GM18519 (cell line): ENCODE measurements around the gene C19orf85.

ENCODE experiments used
- ATAC-seq: cut with Tn5 transposase; IDR thresholded peaks from one replicate; pipeline ENCODE4 v1.9.1; 2021; ENCODE audit warnings: mild to moderate bottlenecking, moderate library complexity; ENCODE audit not compliant: unreplicated experiment, low FRiP score

C19orf85 gene

DNA sequence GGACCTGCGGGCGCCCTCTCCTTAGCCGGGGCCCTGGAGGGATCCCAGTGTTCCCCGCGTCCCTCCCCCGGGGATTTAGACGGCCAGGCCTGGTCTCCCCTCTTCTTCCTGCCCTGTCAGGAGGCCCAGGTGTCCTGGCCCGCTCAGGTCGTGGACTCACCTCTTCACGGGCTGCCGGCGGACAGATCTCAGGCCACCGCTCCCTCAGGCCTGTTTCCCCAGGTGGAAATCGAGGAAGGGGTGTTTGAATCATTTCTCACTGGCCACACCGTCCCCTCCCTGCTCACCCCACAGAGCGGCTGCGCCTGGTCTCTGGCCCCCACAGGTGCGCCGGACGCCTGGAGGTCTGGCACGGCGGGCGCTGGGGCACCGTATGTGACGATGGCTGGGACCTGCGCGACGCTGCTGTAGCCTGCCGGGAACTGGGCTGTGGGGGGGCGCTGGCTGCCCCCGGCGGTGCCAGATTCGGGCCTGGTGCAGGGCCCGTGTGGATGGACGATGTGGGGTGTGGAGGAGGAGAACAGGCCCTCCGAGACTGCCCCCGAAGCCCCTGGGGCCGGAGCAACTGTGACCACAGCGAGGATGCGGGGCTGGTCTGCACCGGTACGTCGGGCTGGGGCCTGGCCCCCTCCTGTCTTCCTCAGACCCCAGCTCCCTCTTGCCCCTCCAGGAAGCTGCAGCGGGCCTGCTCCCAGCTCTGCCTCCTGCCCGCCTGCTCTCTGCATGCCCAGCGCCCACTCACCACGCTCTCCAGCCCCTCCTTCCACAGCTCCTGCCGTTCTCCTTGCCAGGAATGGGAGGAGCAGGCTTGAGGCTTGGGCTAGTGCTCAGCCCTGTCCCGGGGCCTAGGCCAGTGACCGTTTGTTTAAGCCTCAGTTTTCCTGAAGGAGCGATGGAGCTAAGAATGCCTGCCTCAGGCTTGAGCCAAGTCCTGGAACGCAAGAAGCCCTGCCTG is 26.2 kb upstream of the C19orf85 start:
- no peak for ATAC-seq

DNA sequence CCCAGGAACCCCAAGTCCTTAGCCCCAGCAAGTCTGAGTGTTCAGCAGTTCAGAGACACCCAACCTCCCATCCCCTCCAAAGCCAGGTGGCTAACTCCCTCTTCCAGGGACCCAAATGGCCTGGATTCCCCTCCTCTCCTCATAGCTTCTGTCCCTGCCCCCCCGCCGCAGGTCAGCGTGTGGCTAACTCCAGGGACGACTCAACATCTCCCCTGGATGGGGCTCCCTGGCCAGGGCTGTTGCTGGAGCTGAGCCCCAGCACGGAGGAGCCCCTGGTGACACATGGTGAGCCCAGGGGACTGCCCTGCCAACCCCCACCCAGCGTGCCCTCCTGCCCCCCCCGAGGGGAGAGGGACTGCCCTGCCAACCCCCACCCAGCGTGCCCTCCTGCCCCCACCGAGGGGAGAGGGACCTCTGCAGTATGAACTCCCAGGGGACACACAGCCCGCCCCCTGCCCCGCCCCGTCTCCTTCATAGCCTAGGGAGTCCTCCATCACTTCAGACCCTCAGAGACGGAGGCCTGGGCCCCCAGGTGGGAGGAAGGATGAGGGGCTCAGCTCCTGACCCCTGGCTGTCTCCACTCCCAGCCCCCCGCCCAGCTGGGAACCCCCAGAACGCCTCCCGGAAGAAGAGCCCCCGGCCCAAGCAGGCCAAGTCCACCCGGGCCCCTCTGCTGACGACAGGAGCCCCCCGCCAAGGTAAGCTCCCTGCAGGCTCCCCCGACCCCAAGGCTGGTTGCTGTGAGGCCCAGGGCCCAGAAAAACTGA is 25.3 kb upstream of the C19orf85 start:
- no peak for ATAC-seq

DNA sequence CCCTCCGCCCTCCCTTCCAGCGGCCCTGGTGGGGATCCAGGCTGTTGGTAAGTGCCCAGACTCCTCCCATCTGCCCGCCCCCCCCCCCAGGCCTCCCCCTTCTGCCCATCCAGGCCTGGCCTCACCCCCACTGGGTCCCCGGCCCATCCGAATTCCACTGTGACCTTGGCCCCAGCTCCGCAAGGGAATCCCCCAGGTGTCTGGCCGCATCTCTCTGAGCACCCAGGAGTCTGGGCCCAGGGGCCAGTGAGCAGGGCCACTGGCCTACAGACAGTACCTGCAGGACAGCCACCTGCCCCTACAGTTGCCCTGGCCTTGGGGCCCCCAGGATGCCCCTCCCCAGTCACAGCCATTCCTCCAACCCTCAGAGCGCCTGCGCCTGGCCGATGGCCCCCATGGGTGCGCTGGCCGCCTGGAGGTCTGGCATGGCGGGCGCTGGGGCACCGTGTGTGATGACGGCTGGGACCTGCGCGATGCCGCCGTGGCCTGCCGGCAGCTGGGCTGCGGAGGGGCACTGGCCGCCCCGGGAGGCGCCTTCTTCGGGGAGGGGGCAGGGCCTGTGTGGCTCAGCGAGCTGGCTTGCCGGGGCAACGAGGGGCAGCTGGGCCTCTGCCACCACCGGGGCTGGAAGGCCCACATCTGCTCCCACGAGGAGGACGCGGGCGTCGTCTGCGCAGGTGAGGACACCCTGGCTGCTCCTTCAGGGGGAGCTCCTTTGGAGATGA is 24.6 kb upstream of the C19orf85 start:
- no peak for ATAC-seq

DNA sequence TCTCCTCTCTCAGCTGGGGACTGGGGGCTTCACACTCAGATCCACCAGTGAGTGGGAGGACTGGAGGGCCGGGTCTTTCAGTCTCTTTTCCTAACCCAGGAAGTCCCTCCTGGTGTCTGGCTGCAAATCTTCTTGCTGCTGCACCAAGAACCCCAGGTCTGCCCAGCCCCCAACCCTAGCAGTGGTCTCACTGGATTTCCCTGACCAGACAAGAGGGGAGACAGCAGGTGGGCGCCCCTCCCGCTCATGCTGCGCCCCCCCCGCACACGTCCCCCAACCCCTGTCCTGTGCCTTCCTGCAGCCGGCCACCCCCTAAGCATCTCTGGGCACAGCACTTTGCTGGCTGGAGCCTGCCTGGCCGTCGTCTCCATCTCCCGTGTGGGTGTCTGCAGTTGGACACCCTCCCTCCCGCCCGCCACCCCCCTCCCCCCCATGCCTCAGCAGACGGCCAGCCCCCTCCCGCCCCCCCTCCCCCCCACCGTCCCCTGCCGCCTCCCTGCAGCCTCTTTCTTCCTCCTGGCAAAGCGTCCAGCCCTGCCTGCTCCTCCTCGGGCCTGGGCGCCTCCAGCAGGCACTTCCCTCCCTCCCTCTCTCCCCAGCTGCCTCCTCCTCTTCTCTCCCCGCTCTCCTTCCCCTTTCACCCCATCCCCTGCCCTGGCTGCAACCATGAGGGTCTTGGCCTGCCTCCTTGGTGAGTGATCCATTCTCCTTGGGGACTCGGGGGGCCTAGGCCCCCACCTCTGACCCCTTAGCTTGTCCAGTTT is 23.6 kb upstream of the C19orf85 start, which contains the start of gene SSC5D:
Gene SSC5D, plus strand, starts transcription at position 513 of the 764 bp plus-strand sequence. Its CDS starts 154 bp downstream, at position 667.
- no peak for ATAC-seq

DNA sequence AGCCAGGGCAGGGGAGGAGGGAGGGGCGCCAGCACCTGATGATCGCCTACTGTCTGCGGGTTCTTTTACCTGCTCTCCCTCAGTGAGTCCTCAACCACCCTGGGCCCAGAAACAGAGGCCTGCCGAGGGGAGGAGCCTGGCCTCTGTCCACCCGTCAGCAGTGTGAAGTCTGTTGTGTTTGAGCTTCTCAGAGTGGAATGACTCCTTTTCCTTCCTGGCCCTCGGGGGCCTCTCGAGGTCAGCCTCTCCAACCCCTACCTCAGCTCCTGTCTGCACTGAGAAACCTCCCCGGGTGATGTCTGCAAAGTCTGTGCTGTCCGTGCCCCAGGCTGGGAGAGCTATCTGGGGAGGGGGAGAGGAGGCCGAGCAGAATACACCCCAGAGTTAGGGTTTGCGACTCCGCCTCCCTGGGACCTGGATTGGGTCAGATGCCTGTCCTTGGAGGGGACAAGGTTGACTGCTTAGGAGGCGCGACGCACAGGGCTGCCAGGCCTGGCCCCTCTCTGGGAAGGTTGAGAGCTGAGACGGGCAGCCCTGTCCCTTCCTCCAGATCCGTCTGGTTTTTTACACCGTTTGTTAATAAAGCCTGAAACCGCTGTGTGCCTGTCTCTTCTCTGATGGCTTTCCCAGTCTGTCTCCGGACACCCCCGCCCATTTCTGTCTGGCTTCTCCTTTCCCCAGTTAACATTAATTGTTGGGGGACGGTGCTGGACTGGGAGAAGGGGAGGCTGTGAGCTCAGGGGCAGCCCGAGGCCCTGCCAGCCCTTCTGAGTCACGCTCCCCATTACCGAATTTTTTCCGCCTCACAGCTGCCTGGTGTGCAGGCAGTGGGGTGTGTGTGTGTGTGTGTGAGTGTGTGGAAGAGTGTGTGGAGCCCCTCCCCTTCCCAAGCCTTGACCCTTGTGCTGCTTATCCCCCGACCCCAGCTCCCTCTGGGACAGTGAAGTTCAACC is 22.7 kb upstream of the C19orf85 start:
- no peak for ATAC-seq

DNA sequence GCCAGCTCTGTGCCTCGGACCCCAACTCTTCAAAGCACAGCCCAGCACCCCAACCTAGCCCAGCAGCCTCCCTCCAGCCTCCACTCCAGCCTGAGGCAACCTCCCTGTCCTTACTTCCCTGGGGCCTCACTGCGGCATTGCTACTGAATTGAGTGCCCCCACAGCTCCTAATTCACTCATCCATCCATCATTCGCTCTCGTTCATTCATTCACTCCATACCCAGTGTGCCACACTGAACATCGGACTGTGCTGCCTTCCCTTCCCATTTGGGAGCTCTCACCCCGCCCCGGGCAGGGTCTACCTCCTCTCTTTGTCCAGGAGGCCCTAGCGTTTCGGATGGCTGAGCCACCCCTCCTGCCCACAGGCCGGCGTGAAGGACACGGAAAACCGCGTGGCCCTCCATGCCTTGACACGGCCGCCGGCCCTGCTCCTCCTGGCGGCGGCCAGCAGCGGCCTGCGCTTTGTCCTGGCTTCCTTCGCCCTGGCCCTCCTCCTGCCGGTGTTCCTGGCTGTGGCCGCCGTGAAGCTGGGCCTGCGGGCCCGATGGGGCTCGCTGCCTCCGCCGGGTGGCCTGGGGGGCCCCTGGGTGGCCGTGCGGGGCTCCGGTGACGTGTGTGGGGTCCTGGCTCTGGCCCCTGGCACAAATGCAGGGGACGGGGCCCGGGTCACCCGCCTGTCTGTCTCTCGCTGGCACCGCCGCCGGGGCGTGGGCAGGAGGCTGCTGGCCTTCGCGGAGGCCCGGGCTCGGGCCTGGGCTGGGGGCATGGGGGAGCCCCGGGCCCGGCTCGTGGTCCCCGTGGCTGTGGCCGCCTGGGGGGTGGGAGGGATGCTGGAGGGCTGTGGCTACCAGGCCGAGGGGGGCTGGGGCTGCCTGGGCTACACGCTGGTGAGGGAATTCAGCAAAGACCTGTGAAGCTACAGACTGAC is 21.8 kb upstream of the C19orf85 start:
- ATAC-seq, result no peak

DNA sequence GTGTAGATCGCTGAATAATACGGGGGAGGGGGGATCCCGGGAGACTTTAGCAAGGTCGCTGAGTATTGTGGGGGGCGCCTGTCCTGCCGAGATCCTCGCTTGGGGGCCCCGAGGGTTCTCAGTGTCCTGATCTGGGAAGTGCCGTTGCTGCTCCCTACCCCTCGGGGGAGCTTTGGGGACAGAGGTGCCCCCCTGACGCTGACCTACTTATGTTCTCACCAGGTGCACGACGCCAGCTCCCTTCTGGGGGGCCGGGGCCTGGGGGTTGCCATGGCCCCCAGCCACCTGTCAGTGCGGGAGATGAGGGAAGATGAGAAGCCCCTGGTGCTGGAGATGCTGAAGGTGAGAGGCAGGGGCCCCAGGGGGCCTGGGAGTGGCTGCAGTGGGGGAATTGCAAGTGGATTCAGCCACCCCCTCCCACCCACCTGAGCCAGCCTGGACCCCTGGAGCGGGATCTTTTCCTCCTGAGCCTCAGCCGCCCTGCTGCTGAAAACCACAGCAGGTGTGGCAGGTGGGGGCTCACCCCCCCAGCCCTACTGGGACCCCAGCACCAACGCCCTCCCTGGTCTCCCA is 21.0 kb upstream of the C19orf85 start:
- ATAC-seq, result no peak

DNA sequence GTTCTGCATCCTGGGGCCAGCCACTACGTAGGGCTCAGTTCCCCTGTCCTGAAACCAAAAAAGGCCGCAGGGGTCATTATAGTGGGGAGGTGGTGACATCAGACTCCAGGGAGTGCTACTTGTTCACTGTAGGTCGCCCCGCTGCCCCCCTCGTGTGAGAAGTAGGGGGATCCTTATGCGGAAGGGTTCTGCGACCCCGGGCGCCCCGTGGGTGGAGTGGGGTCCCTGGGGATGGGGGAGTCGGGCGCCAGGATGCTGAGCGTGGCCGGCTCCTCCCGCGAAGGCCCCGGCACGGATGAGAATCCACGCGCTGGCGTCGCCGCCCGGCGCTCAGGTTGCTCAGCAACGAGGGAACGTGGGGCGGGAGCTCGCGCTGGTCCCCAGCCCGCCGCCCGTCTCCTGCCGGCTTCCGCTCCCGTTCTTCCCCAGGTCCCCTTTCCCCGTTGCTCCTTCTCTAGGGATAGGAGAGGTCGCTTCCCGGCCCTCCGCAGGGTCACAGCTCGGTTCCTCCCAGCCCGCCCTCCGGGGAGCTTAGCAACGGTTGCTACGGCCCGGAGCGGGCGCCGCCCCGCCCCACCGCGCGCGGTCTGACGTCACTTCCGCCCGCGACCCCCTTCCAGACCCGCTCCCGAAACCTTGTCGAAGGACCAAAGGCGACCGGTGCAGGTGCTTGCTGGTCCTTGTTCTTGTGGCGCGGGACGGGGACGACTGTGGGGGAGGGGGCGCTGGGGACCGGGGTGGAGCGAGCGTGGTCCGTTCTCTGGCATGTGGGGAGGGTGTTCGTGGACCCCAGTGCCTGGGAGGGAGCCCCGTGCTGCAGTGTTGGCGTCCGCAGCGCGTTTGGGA is 20.3 kb upstream of the C19orf85 start, which contains the start of gene NAT14:
Gene NAT14, plus strand, starts transcription at position 596 of the 846 bp plus-strand sequence. CDS start 521 bp downstream, outside the sequence.
- no peak for ATAC-seq

DNA sequence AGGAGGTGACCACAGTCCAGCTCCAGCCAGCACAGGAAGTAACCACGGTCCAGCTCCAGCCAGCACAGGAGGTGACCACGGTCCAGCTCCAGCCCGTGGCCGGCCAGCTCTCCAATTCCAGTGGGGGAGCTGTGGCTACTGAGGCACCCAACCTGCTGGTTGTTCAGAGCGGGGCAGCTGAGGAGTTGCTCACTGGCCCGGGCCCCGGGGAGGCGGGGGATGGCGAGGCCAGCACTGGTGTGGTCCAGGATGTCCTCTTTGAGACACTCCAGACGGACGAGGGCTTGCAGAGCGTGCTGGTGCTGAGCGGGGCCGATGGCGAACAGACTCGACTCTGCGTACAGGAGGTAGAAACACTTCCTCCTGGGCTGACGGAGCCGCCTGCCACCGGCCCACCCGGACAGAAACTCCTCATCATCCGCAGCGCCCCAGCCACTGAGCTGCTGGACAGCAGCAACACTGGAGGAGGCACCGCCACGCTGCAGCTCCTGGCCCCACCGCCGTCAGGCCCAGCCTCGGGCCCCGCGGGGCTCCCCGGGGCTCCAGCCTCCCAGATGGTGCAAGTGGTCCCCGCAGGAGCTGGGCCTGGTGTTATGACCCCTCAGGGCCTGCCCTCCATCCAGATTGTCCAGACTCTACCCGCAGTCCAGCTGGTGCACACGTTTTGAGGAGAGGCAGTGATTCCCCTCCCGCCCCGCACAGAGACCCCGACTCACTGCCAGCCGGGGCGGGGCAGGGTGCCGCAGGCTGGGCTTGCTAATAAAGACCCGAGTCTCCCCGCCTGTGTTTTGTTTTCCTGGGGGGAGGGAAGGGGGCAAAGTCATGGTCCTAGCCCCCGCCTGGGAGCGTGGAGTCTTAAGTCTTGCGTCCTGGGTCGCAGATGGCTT is 19.4 kb upstream of the C19orf85 start:
- ATAC-seq, result no peak

DNA sequence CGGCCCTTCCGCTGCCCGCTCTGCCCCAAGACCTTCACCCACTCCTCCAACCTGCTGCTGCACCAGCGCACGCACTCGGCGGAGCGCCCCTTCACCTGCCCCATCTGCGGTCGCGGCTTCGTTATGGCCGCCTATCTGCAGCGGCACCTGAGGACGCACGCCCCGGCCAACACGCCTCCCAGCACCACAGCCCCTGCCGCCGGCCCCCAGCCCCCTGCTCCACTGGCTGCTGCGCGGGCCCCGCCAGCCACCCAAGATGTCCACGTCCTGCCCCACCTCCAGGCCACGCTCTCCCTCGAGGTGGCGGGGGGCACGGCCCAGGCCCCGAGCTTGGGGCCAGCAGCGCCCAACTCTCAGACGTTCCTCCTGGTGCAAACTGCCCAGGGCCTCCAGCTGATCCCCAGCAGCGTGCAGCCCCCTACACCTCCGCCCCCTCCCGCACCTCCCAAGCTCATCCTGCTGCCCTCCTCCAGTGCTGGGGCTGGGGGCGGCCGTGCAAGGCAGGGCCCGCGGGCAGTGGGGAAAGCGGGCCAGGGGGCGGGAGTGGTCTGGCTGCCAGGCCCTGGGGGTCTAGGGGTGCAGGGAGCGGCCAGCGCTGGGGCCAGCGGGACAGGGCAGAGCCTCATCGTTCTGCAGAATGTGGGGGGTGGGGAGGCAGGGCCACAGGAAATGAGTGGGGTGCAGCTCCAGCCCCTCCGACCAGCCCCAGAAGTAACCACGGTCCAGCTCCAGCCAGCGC is 18.6 kb upstream of the C19orf85 start:
- ATAC-seq, result no peak

DNA sequence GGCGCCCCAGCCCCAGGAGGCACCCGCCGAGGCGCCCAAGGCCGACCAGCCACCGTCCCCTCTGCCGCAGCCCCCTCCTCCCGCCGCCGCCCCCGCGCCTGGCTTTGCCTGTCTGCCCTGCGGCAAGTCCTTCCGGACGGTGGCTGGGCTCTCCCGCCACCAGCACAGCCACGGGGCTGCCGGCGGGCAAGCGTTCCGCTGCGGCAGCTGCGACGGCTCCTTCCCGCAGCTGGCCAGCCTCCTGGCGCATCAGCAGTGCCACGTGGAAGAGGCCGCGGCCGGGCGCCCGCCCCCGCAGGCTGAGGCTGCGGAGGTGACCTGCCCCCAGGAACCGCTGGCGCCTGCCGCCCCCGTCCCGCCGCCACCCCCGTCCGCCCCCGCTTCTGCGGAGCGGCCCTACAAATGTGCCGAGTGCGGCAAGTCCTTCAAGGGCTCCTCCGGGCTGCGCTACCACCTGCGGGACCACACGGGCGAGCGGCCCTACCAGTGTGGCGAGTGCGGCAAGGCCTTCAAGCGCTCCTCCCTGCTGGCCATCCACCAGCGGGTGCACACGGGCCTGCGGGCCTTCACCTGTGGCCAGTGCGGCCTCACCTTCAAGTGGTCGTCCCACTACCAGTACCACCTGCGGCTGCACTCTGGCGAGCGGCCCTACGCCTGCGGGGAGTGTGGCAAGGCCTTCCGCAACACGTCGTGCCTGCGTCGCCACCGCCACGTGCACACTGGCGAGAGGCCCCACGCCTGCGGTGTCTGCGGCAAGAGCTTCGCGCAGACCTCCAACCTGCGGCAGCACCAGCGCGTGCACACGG is 17.8 kb upstream of the C19orf85 start:
- ATAC-seq, result no peak

DNA sequence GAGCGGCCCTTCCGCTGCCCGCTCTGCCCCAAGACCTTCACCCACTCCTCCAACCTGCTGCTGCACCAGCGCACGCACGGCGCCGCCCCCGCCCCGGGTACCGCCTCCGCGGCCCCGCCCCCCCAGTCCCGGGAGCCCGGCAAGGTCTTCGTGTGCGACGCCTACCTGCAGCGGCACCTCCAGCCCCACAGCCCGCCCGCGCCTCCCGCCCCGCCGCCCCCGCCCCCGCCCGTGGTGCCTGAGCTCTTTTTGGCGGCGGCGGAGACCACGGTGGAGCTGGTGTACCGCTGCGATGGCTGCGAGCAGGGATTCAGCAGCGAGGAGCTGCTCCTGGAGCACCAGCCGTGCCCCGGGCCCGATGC is 17.2 kb upstream of the C19orf85 start:
- no peak for ATAC-seq

DNA sequence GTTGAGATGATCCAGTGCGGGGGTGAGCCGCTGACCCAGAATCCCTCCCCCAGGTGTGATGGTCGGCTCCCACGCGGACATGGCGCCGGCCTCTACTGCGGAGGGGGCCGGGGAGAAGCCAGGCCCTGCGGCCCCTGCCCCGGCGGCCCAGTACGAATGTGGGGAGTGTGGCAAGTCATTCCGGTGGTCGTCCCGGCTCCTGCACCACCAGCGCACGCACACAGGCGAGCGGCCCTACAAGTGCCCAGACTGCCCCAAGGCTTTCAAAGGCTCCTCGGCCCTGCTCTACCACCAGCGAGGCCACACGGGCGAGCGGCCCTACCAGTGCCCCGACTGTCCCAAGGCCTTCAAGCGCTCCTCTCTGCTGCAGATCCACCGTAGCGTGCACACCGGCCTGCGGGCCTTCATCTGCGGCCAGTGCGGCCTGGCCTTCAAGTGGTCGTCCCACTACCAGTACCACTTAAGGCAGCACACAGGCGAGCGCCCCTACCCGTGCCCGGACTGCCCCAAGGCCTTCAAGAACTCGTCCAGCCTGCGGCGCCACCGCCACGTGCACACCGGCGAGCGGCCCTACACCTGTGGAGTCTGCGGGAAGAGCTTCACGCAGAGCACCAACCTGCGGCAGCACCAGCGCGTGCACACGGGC is 16.7 kb upstream of the C19orf85 start:
- ATAC-seq, result no peak
